ENCODE data around the gene JARID2.

The JARID2 gene

GRCh38 chr6:15368186-15368585 lies 122.3 kb downstream of the JARID2 start:
- TF ChIP-seq ZNF155 (tag by site-specific recombination; IDR thresholded peaks at IDR 0.05) (no peak), ZNF248 (tag by site-specific recombination; IDR thresholded peaks at IDR 0.05) (no peak), PATZ1 (tag by site-specific recombination; IDR thresholded peaks at IDR 0.05) (no peak), ZEB2 (tag by site-specific recombination; IDR thresholded peaks at IDR 0.05) (no peak), GLIS2 (tag by site-specific recombination; IDR thresholded peaks at IDR 0.05) (no peak), ZFP3 (tag by site-specific recombination; IDR thresholded peaks at IDR 0.05; ENCODE audit: low read depth) (no peak), KLF1 (tag by site-specific recombination; IDR thresholded peaks at IDR 0.05) (no peak)

GRCh38 chr6:15368873-15369272 lies 123.0 kb downstream of the JARID2 start:
- Histone ChIP-seq H3K36me3 (ENCODE audit: control insufficient read depth in 2 of 2, insufficient read depth in 1 of 2, low read length in 2 of 2) (no peaks in the 10 kb centered on the region), H3K4me3 (ENCODE audit: low read depth, low read length) (no peak overlapping the region), H3K4me1 (ENCODE audit: control insufficient read depth, insufficient read depth, low read length) (peaks cover 28% of the 10 kb centered on the region), H3K27ac (ENCODE audit: extremely low read depth, low read depth, low read length) (no peak overlapping the region), H3K9me3 (ENCODE audit: control insufficient read depth, insufficient read depth, low read depth, low read length) (no peaks in the 10 kb centered on the region)
- CTCF ChIA-PET = interaction anchor here (0.8 to 1.0 kb wide), 3 partner anchors 11 to 98 kb away, joined by 3 to 4 read pairs (median 4); no protein-coding TSS in a partner anchor
- POLR2A ChIA-PET = no interaction called here
- TF ChIP-seq ZNF791 (tag by site-specific recombination; IDR thresholded peaks at IDR 0.05) (no peak), PATZ1 (tag by site-specific recombination; IDR thresholded peaks at IDR 0.05) (no peak), HOXC10 (CRISPR knock-in tag; IDR thresholded peaks at IDR 0.05) (no peak)

More at GRCh38 chr6:15368186-15368585, 122.3 kb downstream of the JARID2 start:
- CTCF ChIA-PET = interaction anchor here (0.8 kb wide), 1 partner anchor 16 kb away, joined by 4 read pairs; no protein-coding TSS in a partner anchor
- Histone ChIP-seq H3K36me3 (ENCODE audit: control insufficient read depth in 2 of 2, insufficient read depth in 1 of 2, low read length in 2 of 2) (no peaks in the 10 kb centered on the region), H3K4me1 (ENCODE audit: control insufficient read depth, insufficient read depth, low read length) (peaks cover 35% of the 10 kb centered on the region), H3K27ac (ENCODE audit: extremely low read depth, low read depth, low read length) (no peak overlapping the region), H3K4me3 (ENCODE audit: low read depth, low read length) (no peak overlapping the region), H3K9me3 (ENCODE audit: control insufficient read depth, insufficient read depth, low read depth, low read length) (no peaks in the 10 kb centered on the region)
- POLR2A ChIA-PET = no interaction called here

GRCh38 chr6:15369838-15370237 lies 124.0 kb downstream of the JARID2 start:
- POLR2A ChIA-PET = no interaction called here
- CTCF ChIA-PET = interaction anchor here (0.7 to 0.9 kb wide), 4 partner anchors 9 to 12 kb away, joined by 3 to 4 read pairs (median 4); no protein-coding TSS in a partner anchor
- TF ChIP-seq ZNF837 (tag by site-specific recombination; IDR thresholded peaks at IDR 0.05) (no peak), KLF17 (tag by site-specific recombination; IDR thresholded peaks at IDR 0.05) (0 out of 2 replicates have a peak, but pooled peaks have one; percentile 13), ZNF211 (tag by site-specific recombination; IDR thresholded peaks at IDR 0.05; ENCODE audit: low read depth) (no peak), PRDM2 (tag by site-specific recombination; IDR thresholded peaks at IDR 0.05; ENCODE audit: borderline replicate concordance) (no peak), ZNF624 (tag by site-specific recombination; IDR thresholded peaks at IDR 0.05) (no peak), ZNF18 (tag by site-specific recombination; IDR thresholded peaks at IDR 0.05) (peak; percentile 89), ZEB2 (tag by site-specific recombination; IDR thresholded peaks at IDR 0.05) (0 out of 2 replicates have a peak, but pooled peaks have one; percentile 23), KLF7 (tag by site-specific recombination; IDR thresholded peaks at IDR 0.05; ENCODE audit: borderline replicate concordance) (peak; percentile 55; the same call in 1 of the 2 replicates), OSR2 (tag by site-specific recombination; IDR thresholded peaks at IDR 0.05) (peak; percentile 85), ZIC2 (tag by site-specific recombination; IDR thresholded peaks at IDR 0.05) (peak; percentile 96)

More at GRCh38 chr6:15369838-15370237, 124.0 kb downstream of the JARID2 start:
- H3K4me1 ChIP-seq (ENCODE audit: control insufficient read depth, insufficient read depth, low read length) = peaks cover 18% of the 10 kb centered on the region
- H3K36me3 ChIP-seq (ENCODE audit: control insufficient read depth in 2 of 2, insufficient read depth in 1 of 2, low read length in 2 of 2) = peaks cover 0 to under 1% of the 10 kb centered on the region in 2 experiments; a peak in 1 of 3 replicates
- no peak overlapping the region for H3K27ac ChIP-seq (ENCODE audit: extremely low read depth, low read depth, low read length)
- H3K9me3 ChIP-seq (ENCODE audit: control insufficient read depth, insufficient read depth, low read depth, low read length) = no peaks in the 10 kb centered on the region
- H3K4me3 ChIP-seq (ENCODE audit: low read depth, low read length) = no peak overlapping the region
